ENCODE data around the gene XXYLT1.
A peak's percentile ranks its signal among the peaks of the same experiment; 100 is the strongest.
"Not testable (repeated sequence)": the region's sequence is repeated elsewhere in the genome, so short reads cannot be mapped to it uniquely, and the experiment has no call there.

Gene XXYLT1

DNA sequence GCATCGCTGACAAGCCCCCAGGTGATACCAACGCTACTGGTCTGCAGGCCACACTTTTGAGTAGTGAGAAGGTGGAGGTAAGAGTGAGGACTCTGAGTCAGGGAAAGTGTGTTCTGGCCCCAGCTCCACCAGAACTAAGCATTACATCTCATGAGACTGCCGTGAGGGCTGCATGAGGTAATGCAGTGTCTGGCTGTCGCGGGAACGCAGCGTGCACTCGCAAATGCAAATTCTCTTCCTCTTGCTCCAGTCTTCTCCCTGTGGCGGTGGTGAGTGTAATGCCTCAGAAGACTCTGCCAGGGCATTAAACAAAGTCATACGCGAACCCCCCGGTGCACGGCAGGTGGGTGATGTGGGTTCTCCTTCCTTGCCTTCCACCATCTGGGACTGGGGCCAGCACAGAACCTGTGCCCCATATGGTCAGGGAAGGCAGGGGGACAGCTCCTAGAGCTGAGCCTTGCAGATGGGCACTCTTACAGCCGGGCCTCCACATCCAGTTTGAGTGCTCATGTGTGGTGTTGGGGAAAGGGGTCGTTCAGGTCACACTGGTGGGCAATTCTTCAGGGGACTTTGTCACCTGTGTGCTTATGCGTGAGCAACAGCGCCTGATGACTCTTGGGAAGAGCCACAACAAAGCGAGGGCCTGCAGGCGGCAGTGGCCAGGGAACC is 175.8 kb downstream of the XXYLT1 start:
- TF ChIP-seq ZNF274 (IDR thresholded peaks at IDR 0.05; ENCODE audit: low read depth, low read length): no peak
- no peak for TF ChIP-seq YY1 (IDR thresholded peaks at IDR 0.05; ENCODE audit: insufficient read depth, insufficient read length)
- TF ChIP-seq SUZ12 (IDR thresholded peaks at IDR 0.05; ENCODE audit: extremely low read depth, insufficient read depth, insufficient read length): no peak
- Histone ChIP-seq H3K4me1 (ENCODE audit: insufficient read depth, insufficient read length) (peaks cover 20% of the 10 kb centered on the region), H3K4me3 (ENCODE audit: insufficient read length, low read depth) (no peak overlapping the region), H3K9ac (ENCODE audit: insufficient read length, low read depth) (no peak overlapping the region), H3K9me3 (ENCODE audit: insufficient read depth, low read length) (no peaks in the 10 kb centered on the region), H3K27me3 (ENCODE audit: insufficient read depth, insufficient read length) (no peaks in the 10 kb centered on the region), H3K36me3 (ENCODE audit: insufficient read depth, insufficient read length, low read length) (peaks cover 13% of the 10 kb centered on the region)
- DNase-seq (ENCODE audit: low read depth, low spot score): no peak

DNA sequence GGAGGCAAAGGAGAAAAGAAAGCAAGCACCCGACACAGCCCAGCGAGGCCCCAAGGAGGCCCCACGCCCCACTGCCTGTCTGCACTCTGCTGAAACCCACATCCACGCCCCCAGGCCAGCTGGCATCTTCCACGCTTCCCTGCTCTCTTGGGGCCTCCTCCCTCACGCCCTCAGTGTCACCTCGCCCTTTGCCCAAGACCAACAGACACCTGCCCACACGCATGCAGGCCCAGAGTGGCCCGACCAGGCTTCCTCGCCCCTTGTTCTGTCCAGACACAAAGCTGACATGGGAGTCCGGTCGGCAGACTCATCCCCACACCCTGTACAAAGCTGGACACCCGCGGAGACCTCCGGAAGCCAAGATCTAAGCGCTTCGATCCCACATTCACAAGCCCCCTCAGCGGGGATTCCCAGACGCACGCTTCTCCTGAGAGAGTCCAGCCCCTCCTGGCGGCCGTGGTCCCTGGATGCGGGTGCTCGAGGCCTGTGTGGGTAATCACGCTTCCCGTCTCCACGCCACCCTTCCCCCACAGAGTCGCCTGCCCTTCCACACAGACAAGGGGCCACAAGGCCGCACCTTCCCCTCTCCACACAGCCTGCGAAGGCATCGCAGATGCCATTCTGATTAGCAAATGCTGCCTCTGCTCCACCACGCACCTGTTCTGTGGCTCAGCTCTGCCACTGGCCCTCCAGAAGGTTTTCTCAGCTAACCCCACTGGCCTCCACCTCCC is 176.6 kb downstream of the XXYLT1 start:
- no peak overlapping the region for H3K4me3 ChIP-seq (ENCODE audit: insufficient read length, low read depth)
- H3K9ac ChIP-seq (ENCODE audit: insufficient read length, low read depth): no peak overlapping the region
- DNase-seq (ENCODE audit: low read depth, low spot score): no peak
- H3K9me3 ChIP-seq (ENCODE audit: insufficient read depth, low read length): no peaks in the 10 kb centered on the region
- H3K27me3 ChIP-seq (ENCODE audit: insufficient read depth, insufficient read length): no peaks in the 10 kb centered on the region
- TF ChIP-seq ZNF274 (IDR thresholded peaks at IDR 0.05; ENCODE audit: low read depth, low read length) (no peak), YY1 (IDR thresholded peaks at IDR 0.05; ENCODE audit: insufficient read depth, insufficient read length) (no peak), SUZ12 (IDR thresholded peaks at IDR 0.05; ENCODE audit: extremely low read depth, insufficient read depth, insufficient read length) (no peak)
- H3K4me1 ChIP-seq (ENCODE audit: insufficient read depth, insufficient read length): peaks cover 20% of the 10 kb centered on the region
- peaks cover 13% of the 10 kb centered on the region for H3K36me3 ChIP-seq (ENCODE audit: insufficient read depth, insufficient read length, low read length)

DNA sequence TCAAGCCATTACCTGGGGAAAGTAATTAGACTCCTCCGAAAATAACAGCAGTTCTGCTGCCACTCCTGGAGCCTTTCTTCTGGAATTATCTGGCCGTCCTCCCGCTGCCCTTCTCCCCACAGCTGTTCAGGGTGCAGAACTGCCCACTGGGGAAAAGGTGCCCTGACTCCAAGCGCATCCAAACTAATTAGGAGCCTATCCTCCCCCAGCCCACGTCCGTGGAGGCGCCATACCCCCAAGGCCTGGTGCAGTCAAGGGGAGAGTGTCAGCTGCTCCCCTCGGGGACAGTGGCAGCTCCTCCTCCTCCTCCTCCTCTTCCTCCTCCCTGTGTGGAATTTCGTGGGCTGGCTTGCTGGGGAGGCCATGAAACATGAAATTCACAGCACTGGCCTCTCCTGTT is 177.2 kb downstream of the XXYLT1 start:
- Histone ChIP-seq H3K4me1 (ENCODE audit: insufficient read depth, insufficient read length) (peaks cover 20% of the 10 kb centered on the region), H3K9ac (ENCODE audit: insufficient read length, low read depth) (no peak overlapping the region), H3K36me3 (ENCODE audit: insufficient read depth, insufficient read length, low read length) (peaks cover 13% of the 10 kb centered on the region), H3K27me3 (ENCODE audit: insufficient read depth, insufficient read length) (no peaks in the 10 kb centered on the region), H3K4me3 (ENCODE audit: insufficient read length, low read depth) (no peak overlapping the region), H3K9me3 (ENCODE audit: insufficient read depth, low read length) (no peaks in the 10 kb centered on the region)
- TF ChIP-seq SUZ12 (IDR thresholded peaks at IDR 0.05; ENCODE audit: extremely low read depth, insufficient read depth, insufficient read length) (no peak), YY1 (IDR thresholded peaks at IDR 0.05; ENCODE audit: insufficient read depth, insufficient read length) (no peak), ZNF274 (IDR thresholded peaks at IDR 0.05; ENCODE audit: low read depth, low read length) (no peak)
- no peak for DNase-seq (ENCODE audit: low read depth, low spot score)

DNA sequence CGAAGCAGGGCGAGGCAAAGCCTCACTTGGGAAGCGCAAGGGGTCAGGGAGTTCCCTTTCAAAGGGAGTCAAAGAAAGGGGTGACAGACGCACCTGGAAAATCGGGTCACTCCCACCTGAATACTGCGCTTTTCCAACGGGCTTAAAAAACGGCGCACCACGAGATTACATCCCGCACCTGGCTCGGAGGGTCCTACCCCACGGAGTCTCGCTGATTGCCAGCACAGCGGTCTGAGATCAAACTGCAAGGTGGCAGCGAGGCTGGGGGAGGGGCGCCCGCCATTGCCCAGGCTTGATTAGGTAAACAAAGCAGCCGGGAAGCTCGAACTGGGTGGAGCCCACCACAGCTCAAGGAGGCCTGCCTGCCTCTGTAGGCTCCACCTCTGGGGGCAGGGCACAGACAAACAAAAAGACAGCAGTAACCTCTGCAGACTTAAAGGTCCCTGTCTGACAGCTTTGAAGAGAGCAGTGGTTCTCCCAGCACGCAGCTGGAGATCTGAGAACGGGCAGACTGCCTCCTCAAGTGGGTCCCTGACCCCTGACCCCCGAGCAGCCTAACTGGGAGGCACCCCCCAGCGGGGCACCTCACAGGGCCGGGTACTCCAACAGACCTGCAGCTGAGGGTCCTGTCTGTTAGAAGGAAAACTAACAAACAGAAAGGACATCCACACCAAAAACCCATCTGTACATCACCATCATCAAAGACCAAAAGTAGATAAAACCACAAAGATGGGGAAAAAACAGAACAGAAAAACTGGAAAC is 182.9 kb downstream of the XXYLT1 start:
- H3K36me3 ChIP-seq (ENCODE audit: insufficient read depth, insufficient read length, low read length); DNase-seq (ENCODE audit: low read depth, low spot score); H3K9me3 ChIP-seq (ENCODE audit: insufficient read depth, low read length); H3K27me3 ChIP-seq (ENCODE audit: insufficient read depth, insufficient read length): not testable (repeated sequence)
- Histone ChIP-seq H3K4me1 (ENCODE audit: insufficient read depth, insufficient read length) (peaks cover 13% of the 10 kb centered on the region), H3K4me3 (ENCODE audit: insufficient read length, low read depth) (peak overlapping the region; percentile 36), H3K9ac (ENCODE audit: insufficient read length, low read depth) (peak overlapping the region; percentile 68)

DNA sequence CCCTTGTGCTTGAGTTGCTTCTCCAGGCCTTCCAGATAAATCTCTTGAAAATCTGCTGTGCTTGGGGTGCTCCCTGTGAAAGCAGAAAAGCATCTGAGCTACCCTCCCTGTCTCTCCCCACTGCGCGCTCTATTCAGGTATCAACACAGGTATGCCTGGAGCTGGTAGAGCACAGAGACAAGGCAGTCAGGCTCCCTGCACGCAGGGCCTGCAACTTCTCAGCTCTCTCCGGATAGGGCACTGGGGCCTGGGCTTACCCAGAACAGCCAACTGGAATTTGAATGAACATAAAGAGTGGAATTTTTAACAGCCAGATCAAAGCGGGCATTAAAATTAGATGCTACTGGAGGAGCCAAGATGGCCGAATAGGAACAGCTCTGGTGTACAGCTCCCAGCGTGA is 183.6 kb downstream of the XXYLT1 start:
- TF ChIP-seq ZNF274 (IDR thresholded peaks at IDR 0.05; ENCODE audit: low read depth, low read length) (no peak), YY1 (IDR thresholded peaks at IDR 0.05; ENCODE audit: insufficient read depth, insufficient read length) (no peak), SUZ12 (IDR thresholded peaks at IDR 0.05; ENCODE audit: extremely low read depth, insufficient read depth, insufficient read length) (no peak)
- peaks cover 6% of the 10 kb centered on the region for H3K36me3 ChIP-seq (ENCODE audit: insufficient read depth, insufficient read length, low read length)
- DNase-seq (ENCODE audit: low read depth, low spot score): no peak
- peak overlapping the region; percentile 36 for H3K4me3 ChIP-seq (ENCODE audit: insufficient read length, low read depth)
- no peaks in the 10 kb centered on the region; the same call in 1 of the 2 replicates for H3K9me3 ChIP-seq (ENCODE audit: insufficient read depth, low read length)
- no peaks in the 10 kb centered on the region for H3K27me3 ChIP-seq (ENCODE audit: insufficient read depth, insufficient read length)
- peaks cover 14% of the 10 kb centered on the region for H3K4me1 ChIP-seq (ENCODE audit: insufficient read depth, insufficient read length)
- H3K9ac ChIP-seq (ENCODE audit: insufficient read length, low read depth): peak overlapping the region; percentile 68

DNA sequence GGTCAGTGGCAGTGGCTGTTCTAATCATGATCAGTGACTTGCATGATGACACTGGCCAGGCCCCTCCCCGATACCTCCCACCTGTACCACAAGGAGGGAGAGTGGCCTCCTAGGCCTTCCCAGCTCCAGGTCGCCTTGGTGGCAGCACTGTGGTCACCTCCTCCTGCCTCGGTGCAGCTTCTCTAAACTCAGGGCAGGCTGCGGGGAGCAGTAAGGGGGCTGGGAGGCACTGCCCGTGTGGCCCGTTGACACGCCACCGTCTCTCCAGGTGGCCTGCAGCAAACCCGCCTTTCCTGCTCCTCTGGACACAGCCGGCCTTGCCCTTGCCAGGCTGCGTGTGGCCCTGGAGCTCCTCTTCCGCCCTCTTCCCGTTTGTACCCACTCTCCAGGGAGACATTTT is 184.1 kb downstream of the XXYLT1 start:
- peaks cover 15% of the 10 kb centered on the region for H3K4me1 ChIP-seq (ENCODE audit: insufficient read depth, insufficient read length)
- H3K27me3 ChIP-seq (ENCODE audit: insufficient read depth, insufficient read length): no peaks in the 10 kb centered on the region
- no peak for TF ChIP-seq ZNF274 (IDR thresholded peaks at IDR 0.05; ENCODE audit: low read depth, low read length)
- TF ChIP-seq SUZ12 (IDR thresholded peaks at IDR 0.05; ENCODE audit: extremely low read depth, insufficient read depth, insufficient read length): no peak
- no peak for TF ChIP-seq YY1 (IDR thresholded peaks at IDR 0.05; ENCODE audit: insufficient read depth, insufficient read length)
- no peak for DNase-seq (ENCODE audit: low read depth, low spot score)
- H3K9ac ChIP-seq (ENCODE audit: insufficient read length, low read depth): peak overlapping the region; percentile 68
- no peaks in the 10 kb centered on the region; the same call in 1 of the 2 replicates for H3K9me3 ChIP-seq (ENCODE audit: insufficient read depth, low read length)
- H3K4me3 ChIP-seq (ENCODE audit: insufficient read length, low read depth): no peak overlapping the region
- H3K36me3 ChIP-seq (ENCODE audit: insufficient read depth, insufficient read length, low read length): peaks cover 6% of the 10 kb centered on the region

DNA sequence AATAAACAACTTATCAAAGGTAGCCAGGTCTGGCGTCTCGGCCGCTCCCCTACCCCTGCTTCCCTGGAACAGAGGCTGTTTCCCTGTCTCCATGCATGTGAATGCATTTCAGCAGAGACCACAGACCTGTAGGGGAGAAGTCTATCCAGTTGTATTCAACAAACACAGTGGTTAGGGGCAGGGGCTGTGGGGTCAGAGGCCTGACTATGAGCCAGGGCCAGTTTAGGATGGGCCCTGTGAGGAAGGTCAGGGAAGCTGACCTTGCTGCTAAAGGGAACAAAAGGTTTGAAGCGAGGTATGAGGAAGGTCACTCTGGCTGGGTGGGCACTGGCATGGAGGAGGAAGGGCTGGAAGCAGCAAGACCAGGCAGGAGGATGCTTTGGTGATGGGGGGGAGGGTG is 184.6 kb downstream of the XXYLT1 start:
- no peak for TF ChIP-seq SUZ12 (IDR thresholded peaks at IDR 0.05; ENCODE audit: extremely low read depth, insufficient read depth, insufficient read length)
- TF ChIP-seq YY1 (IDR thresholded peaks at IDR 0.05; ENCODE audit: insufficient read depth, insufficient read length): no peak
- TF ChIP-seq ZNF274 (IDR thresholded peaks at IDR 0.05; ENCODE audit: low read depth, low read length): no peak
- Histone ChIP-seq H3K4me3 (ENCODE audit: insufficient read length, low read depth) (no peak overlapping the region), H3K4me1 (ENCODE audit: insufficient read depth, insufficient read length) (peaks cover 15% of the 10 kb centered on the region), H3K27me3 (ENCODE audit: insufficient read depth, insufficient read length) (no peaks in the 10 kb centered on the region), H3K9me3 (ENCODE audit: insufficient read depth, low read length) (no peaks in the 10 kb centered on the region; the same call in 1 of the 2 replicates), H3K9ac (ENCODE audit: insufficient read length, low read depth) (no peak overlapping the region), H3K36me3 (ENCODE audit: insufficient read depth, insufficient read length, low read length) (peaks cover 6% of the 10 kb centered on the region)
- no peak for DNase-seq (ENCODE audit: low read depth, low spot score)
